Fibroblast of skin of abdomen (primary cell): ENCODE measurements around the gene WDFY1.

ENCODE experiments used
- DNase-seq: peaks from one replicate; pipeline ENCODE4 v3.0.0-alpha.2; 2013

Gene WDFY1

DNA sequence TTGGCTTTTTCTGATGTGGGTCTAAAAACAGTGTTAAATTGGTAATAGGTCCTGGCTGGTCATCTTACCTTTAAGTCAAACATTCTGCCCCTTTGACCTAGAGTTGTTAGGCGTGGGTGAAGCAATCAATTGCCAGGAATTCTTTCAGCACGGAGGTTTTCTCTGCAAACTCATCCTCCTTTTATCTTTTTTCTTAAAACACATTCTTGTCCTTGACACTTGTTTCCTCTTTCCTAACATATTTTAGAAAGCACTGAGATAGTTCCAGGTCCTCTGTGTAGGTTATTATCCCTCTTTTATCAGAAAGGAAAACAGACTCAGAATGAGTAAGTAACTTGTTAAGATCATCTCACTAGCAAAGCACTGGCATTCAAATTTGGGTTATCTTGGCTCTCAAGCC, 89.1 kb downstream of the WDFY1 start:
- no peak for DNase-seq

GRCh38 chr2:223855426-223855825, 89.7 kb downstream of the WDFY1 start:
- no peak for DNase-seq

- DNase-seq, result no peak
Observed at GRCh38 chr2:223854741-223855140, 90.4 kb downstream of the WDFY1 start.

- DNase-seq, result no peak
Observed at GRCh38 chr2:223853425-223853837, 91.7 kb downstream of the WDFY1 start.

- no peak for DNase-seq
Observed at GRCh38 chr2:223852281-223852795, 92.8 kb downstream of the WDFY1 start.

DNA sequence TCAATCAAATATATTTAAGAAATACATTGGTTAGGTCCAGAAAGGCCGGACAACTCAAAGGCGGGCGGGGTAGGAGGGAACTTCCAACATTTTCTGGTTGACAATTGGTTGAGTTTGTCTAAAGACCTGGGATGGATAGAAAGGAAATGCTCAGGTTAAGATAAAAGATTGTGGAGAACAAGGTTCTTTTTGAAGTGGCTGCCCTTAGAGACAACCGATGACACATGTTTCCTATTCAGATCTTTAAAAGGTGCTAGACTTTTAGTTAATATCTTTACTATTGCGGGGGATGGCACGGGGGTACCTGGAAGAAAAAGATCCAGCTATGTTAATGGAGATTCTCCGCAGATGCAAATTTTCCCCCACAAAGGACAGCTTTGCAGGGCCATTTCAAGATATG, 97.7 kb downstream of the WDFY1 start:
- DNase-seq, result no peak

GRCh38 chr2:223846515-223846914, 98.6 kb downstream of the WDFY1 start:
- DNase-seq, result peak; percentile 76

- DNase-seq, result no peak
Observed at GRCh38 chr2:223841436-223842190, 103.5 kb downstream of the WDFY1 start.

DNA sequence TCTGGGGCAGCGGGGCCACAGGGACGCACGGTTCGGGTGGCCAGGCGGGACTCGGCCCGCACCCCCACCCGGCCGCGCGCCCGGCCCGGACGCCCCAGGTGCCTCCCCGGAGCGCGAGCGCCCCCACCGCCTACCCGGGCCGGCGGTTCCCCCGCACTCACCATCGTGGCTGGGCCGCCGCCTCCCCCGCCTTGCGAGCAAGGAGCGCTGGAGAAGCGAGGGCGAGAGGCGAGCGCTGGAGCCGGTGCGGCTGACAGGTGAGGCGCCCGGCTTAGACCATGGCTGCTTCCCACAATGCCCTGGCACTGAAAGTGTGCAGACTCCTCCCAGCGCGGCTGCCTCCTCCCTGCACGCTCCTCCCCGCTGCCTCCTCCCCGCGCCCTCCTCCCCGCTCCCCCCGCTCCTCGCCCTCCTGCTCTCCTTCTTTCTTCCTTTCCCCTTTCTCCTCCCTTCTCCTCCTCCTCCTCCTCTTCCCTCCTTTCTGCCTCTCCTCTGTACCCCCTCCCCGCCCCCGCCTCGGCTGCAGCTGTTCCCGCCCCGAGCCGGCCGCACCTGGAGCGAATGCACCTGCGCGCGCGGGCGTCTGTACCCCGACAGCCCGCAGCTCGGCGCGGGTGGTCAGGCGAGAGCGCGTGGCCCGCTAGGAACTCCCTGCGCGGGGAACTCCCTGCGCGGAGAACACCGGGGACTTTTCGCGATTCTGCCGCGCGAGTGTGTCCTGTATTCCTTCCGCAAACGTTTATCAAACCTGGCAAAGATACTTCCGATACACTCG, 107.7 kb downstream of the WDFY1 start, which contains the start of gene AP1S3:
TSS of gene AP1S3 (minus strand) at position 296 of the 775 bp plus-strand sequence. CDS start at position 164, 132 bp downstream.
- DNase-seq, result peak; percentile 35

DNA sequence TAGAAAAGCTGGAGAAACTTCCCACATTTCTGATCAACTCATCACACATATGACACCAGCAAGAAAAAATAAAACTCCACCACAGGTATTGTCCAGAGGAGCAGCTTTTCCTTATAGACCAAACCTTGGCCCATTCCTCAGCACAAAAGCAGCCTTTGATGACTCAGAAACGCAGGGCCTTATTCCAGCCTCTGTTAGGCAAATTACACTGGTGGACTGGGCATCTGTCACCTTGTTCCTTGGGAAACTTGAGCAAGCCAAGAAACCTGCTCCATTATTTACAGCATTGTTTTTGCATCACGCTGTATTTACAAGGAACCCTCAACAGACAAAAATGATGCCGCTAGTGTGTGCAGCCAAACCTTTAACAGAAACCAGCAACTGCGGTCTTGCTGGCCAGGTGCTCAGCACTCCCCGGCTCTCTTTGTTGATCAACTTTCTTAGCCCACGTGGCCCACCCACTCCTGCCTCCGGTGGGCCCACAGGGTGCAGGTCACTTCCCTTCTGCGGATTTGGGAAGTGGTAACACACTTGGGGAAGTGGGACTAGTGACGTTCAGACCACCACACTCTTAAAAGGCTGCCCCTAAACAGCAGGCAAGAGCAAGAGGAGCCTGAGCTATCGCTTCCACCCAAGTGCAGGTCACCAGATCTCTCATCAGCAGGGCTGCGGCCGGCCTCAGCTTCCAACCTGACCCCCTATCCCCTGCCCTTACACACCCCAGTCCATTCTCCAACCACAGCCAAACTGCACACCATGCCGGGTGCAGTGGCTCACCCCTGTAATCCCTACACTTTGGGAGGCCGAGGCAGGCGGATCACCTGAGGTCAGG, 109.2 kb downstream of the WDFY1 start:
- DNase-seq, result no peak

DNA sequence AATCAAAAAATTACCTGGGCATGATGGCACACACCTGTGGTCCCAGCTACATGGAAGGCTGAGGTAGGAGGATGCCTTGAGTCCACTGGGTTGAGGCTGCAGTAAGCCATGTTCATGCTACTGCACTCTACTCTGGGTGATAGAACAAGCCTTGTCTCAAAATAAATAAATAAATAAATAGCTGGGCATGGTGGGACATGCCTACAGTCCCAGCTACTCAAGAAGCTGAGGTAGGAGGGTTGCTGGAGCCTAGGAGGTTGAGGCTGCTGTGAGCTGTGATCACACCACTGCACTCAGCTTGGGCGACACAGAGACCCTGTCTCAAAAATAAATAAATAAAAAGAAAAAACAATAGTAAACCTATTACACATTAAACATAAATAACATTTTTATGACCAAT, 110.7 kb downstream of the WDFY1 start:
- DNase-seq, result no peak

GRCh38 chr2:223832241-223832903, 112.8 kb downstream of the WDFY1 start:
- no peak for DNase-seq

- no peak for DNase-seq
Observed at GRCh38 chr2:223829128-223829527, 116.0 kb downstream of the WDFY1 start.

GRCh38 chr2:223828314-223828713, 116.8 kb downstream of the WDFY1 start:
- DNase-seq, result no peak

GRCh38 chr2:223826995-223827394, 118.1 kb downstream of the WDFY1 start:
- no peak for DNase-seq
